K562 (cell line): Measurements from ENCODE around the gene LAPTM5. TPM values are rescaled to one million over a fixed set of nuclear protein-coding genes. Genes with fewer than 3 reads are reported as not detected.

Source experiments
- ARHGAP35 ChIP-seq: fragments of 450-650 bp; IDR thresholded peaks from 2 replicates; pipeline ENCODE4 v1.6.1; 2018; ENCODE audit not compliant: partially characterized antibody
- BACH1 ChIP-seq: fragments of 200-800 bp; sonication (Bioruptor generic); IDR thresholded peaks from 2 replicates; pipeline ENCODE4 v1.6.1; 2016; ENCODE audit warnings: missing genetic modification characterization, missing compliant biosample characterization
- CBFB ChIP-seq: sonication (generic); formaldehyde crosslinking; IDR thresholded peaks from 2 replicates; pipeline ENCODE4 v1.4.0; 2020; ENCODE audit warnings: mild to moderate bottlenecking, missing genetic modification reagents
- CCAR2 ChIP-seq: fragments of 200-400 bp; formaldehyde crosslinking; IDR thresholded peaks from 2 replicates; pipeline ENCODE4 v1.6.1; 2017; ENCODE audit warnings: mild to moderate bottlenecking, low read depth, low read length
- CCNT2 ChIP-seq: IDR thresholded peaks from 2 replicates; pipeline ENCODE4 v1.6.1; 2011; ENCODE audit warnings: borderline replicate concordance, low read depth, mild to moderate bottlenecking, moderate library complexity, mixed read lengths, low read length; ENCODE audit not compliant: insufficient read length; ENCODE audit errors: extremely low read depth
- DDX20 ChIP-seq: fragments of 450-650 bp; IDR thresholded peaks from 2 replicates; pipeline ENCODE4 v1.6.1; 2016; ENCODE audit warnings: missing genetic modification characterization, low read depth, mild to moderate bottlenecking, missing compliant biosample characterization, moderate library complexity
- MEF2D ChIP-seq: conservative IDR thresholded peaks from 2 replicates; pipeline ENCODE4 v1.6.1; 2016; ENCODE audit warnings: low read depth, missing genetic modification characterization, missing compliant biosample characterization
- MTA2 ChIP-seq: fragments of 450-650 bp; IDR thresholded peaks from 2 replicates; pipeline ENCODE4 v1.6.1; 2016; ENCODE audit warnings: low read depth
- PTRF ChIP-seq: fragments of 450-650 bp; IDR thresholded peaks from 2 replicates; pipeline ENCODE4 v1.6.1; 2016; ENCODE audit warnings: mild to moderate bottlenecking, missing genetic modification characterization, missing compliant biosample characterization
- SPI1 ChIP-seq: IDR thresholded peaks from 2 replicates; pipeline ENCODE4 v1.6.1; 2011; ENCODE audit warnings: low read depth, low read length, control low read depth, borderline replicate concordance
- TSC22D4 ChIP-seq: fragments of 450-650 bp; IDR thresholded peaks from 2 replicates; pipeline ENCODE4 v1.6.1; 2016; ENCODE audit warnings: missing genetic modification characterization, missing biosample characterization, control low read depth
- ZNF124 ChIP-seq: sonication (generic); formaldehyde crosslinking; IDR thresholded peaks from 2 replicates; pipeline ENCODE4 v1.8.1; 2022; ENCODE audit warnings: missing genetic modification reagents
- ZNF217 ChIP-seq: sonication (generic); formaldehyde crosslinking; IDR thresholded peaks from 2 replicates; pipeline ENCODE4 v1.8.0; 2022; ENCODE audit warnings: mild to moderate bottlenecking, missing genetic modification reagents
- ZNF444 ChIP-seq: fragments of 250-450 bp; sonication (Bioruptor Pico); IDR thresholded peaks from 2 replicates; pipeline ENCODE4 v1.4.0; 2020; ENCODE audit warnings: mild to moderate bottlenecking, moderate library complexity
- ZNF785 ChIP-seq: fragments of 250-450 bp; sonication (Bioruptor Pico); IDR thresholded peaks from 2 replicates; pipeline ENCODE4 v1.4.0; 2020; ENCODE audit warnings: mild to moderate bottlenecking
- ZNF79 ChIP-seq: fragments of 250-450 bp; sonication (Bioruptor Pico); IDR thresholded peaks from 2 replicates; pipeline ENCODE4 v1.4.0; 2020; ENCODE audit warnings: low read depth, mild to moderate bottlenecking, moderate library complexity
- polyA plus RNA-seq, 8 experiments: library from polyadenylated mRNA; depleted of rRNA in 4 of 8; stranded (reverse) in 5 of 8; unstranded in 3 of 8; fragments of >200 nt; fragmentation: Nextera tagmentation in 2 of 8; fragmentation: Illumina TruSeq in 1 of 8; extraction: Ambion mirVana in 2 of 8; extraction: Trizol in 1 of 8; gene quantifications; 2 replicates each; pipeline versions ENCODE4 v1.2.1 to v1.2.3, GENCODE V29; 2011 to 2014; ENCODE audit warnings: inconsistent platforms in 1 of 8, missing spikeins in 1 of 8
- total RNA-seq, 7 experiments: library from RNA; depleted of rRNA in 6 of 7; stranded (reverse); fragments of >200 nt in 6 of 7; fragmentation: Illumina TruSeq in 2 of 7; extraction: Trizol in 2 of 7; gene quantifications; 2 replicates each; pipeline versions ENCODE4 v1.2.1 to v1.2.3, GENCODE V29; 2011 to 2021; ENCODE audit warnings: low replicate concordance in 1 of 7
- TF ChIP-seq, protein P1 (sequence below): IDR thresholded peaks from 2 replicates; pipeline ENCODE4 v1.6.1; 2012; ENCODE audit warnings: low read depth, low read length, improper control_type of control experiment, borderline replicate concordance
- TF ChIP-seq, protein P2 (sequence below): sonication (generic); formaldehyde crosslinking; IDR thresholded peaks from 2 replicates; pipeline ENCODE4 v1.8.0; 2022; ENCODE audit warnings: mild to moderate bottlenecking, low read depth, missing genetic modification reagents
- TF ChIP-seq, protein P3 (sequence below): IDR thresholded peaks from 2 replicates; pipeline ENCODE4 v1.6.1; 2011; ENCODE audit not compliant: insufficient read length; ENCODE audit errors: extremely low read depth
- TF ChIP-seq, protein P4 (sequence below): fragments of 250-450 bp; sonication (Bioruptor Pico); IDR thresholded peaks from 2 replicates; pipeline ENCODE4 v1.4.0; 2020
- TF ChIP-seq, protein P5 (sequence below): fragments of 250-450 bp; sonication (Bioruptor Pico); IDR thresholded peaks from 2 replicates; pipeline ENCODE4 v1.8.0; 2022; ENCODE audit warnings: moderate library complexity, mild to moderate bottlenecking, inconsistent platforms
- TF ChIP-seq, protein P6 (sequence below), 3 experiments: fragments of 200-800 bp in 1 of 3; sonication (Bioruptor generic) in 1 of 3; sonication (generic) in 1 of 3; formaldehyde crosslinking in 1 of 3; IDR thresholded peaks; 2 replicates each; pipeline versions ENCODE4 v1.6.1 to v1.8.0; 2016 to 2022; ENCODE audit warnings: mild to moderate bottlenecking in 2 of 3, missing compliant biosample characterization in 2 of 3, missing genetic modification characterization in 2 of 3, missing genetic modification reagents in 1 of 3

The LAPTM5 gene
- total and polyA plus RNA-seq, 9 of the 15 experiments (the other 6 are each of a cell fraction or from before 2014, with no cell fraction given) = 2.4 to 47.3 (median 20.3) TPM

DNA sequence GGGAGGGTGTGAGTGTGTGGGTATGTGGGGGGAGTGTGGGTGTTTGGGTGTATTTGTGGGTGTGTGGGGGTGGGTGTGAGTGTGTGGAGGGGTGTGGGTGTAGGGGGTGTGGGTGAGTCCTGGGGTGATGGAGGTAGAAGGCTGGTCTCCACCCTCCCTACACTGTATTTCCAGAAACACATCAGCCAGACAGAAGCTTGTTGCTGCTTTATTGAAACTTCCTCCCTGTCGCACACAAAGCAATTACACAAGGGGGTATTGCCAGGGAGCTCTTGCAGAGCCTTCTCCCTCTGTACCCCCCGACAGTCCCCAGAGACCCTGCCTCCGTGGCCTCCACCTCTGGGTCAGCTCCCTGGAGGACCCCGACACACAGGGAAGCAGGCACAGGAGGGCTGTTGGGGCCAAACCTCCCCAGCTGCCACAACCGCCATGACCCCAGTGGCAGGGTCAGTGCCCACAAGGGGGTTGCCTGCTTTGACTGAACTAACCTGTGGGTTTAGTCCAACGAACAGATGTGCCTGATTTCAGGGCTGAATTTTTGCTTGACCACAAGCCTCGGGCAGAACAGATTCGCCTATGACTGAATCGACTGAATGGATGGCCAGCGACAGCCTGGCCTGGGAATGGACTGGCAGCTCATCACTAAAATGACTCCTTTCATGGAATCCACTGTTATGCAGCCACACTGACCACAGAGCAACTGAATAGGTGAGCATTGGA, 25.1 kb downstream of the LAPTM5 start (continued):
- TF ChIP-seq ZNF217 (CRISPR knock-in tag) (no peak), CCNT2 (no peak), MTA2 (no peak), DDX20 (tag) (no peak), ZNF79 (0 out of 2 replicates have a peak, but pooled peaks have one; percentile 22), TSC22D4 (tag) (no peak), CBFB (CRISPR knock-in tag) (no peak), ZNF124 (CRISPR knock-in tag) (no peak), ARHGAP35 (no peak), BACH1 (peak; percentile 26; the same call in 1 of the 2 replicates), CCAR2 (no peak), ZNF785 (CRISPR knock-in tag) (no peak), SPI1 (peak; percentile 33; the same call in 1 of the 2 replicates), PTRF (tag) (no peak), ZNF444 (CRISPR knock-in tag) (no peak), MEF2D (tag) (no peak)
- TF ChIP-seq, protein P1, sequence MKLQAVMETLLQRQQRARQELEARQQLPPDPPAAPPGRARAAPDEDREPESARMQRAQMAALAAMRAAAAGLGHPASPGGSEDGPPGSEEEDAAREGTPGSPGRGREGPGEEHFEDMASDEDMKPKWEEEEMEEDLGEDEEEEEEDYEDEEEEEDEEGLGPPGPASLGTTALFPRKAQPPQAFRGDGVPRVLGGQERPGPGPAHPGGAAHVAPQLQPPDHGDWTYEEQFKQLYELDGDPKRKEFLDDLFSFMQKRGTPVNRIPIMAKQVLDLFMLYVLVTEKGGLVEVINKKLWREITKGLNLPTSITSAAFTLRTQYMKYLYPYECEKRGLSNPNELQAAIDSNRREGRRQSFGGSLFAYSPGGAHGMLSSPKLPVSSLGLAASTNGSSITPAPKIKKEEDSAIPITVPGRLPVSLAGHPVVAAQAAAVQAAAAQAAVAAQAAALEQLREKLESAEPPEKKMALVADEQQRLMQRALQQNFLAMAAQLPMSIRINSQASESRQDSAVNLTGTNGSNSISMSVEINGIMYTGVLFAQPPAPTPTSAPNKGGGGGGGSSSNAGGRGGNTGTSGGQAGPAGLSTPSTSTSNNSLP = no peak
- TF ChIP-seq, protein P2, sequence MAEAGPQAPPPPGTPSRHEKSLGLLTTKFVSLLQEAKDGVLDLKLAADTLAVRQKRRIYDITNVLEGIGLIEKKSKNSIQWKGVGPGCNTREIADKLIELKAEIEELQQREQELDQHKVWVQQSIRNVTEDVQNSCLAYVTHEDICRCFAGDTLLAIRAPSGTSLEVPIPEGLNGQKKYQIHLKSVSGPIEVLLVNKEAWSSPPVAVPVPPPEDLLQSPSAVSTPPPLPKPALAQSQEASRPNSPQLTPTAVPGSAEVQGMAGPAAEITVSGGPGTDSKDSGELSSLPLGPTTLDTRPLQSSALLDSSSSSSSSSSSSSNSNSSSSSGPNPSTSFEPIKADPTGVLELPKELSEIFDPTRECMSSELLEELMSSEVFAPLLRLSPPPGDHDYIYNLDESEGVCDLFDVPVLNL (CRISPR knock-in tag) = no peak
- TF ChIP-seq, protein P3, sequence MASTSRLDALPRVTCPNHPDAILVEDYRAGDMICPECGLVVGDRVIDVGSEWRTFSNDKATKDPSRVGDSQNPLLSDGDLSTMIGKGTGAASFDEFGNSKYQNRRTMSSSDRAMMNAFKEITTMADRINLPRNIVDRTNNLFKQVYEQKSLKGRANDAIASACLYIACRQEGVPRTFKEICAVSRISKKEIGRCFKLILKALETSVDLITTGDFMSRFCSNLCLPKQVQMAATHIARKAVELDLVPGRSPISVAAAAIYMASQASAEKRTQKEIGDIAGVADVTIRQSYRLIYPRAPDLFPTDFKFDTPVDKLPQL = no peak
- TF ChIP-seq, protein P4, sequence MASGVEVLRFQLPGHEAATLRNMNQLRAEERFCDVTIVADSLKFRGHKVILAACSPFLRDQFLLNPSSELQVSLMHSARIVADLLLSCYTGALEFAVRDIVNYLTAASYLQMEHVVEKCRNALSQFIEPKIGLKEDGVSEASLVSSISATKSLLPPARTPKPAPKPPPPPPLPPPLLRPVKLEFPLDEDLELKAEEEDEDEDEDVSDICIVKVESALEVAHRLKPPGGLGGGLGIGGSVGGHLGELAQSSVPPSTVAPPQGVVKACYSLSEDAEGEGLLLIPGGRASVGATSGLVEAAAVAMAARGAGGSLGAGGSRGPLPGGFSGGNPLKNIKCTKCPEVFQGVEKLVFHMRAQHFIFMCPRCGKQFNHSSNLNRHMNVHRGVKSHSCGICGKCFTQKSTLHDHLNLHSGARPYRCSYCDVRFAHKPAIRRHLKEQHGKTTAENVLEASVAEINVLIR (CRISPR knock-in tag) = 0 out of 2 replicates have a peak, but pooled peaks have one; percentile 18
- TF ChIP-seq, protein P5, sequence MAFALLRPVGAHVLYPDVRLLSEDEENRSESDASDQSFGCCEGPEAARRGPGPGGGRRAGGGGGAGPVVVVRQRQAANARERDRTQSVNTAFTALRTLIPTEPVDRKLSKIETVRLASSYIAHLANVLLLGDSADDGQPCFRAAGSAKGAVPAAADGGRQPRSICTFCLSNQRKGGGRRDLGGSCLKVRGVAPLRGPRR (CRISPR knock-in tag) = no peak
- TF ChIP-seq, protein P6, sequence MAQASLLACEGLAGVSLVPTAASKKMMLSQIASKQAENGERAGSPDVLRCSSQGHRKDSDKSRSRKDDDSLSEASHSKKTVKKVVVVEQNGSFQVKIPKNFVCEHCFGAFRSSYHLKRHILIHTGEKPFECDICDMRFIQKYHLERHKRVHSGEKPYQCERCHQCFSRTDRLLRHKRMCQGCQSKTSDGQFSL (CRISPR knock-in tag; IDR thresholded peaks at IDR 0.05) = no peak; the same call in 1 of the 2 replicates
- TF ChIP-seq, protein P6 (tag; IDR thresholded peaks at IDR 0.05) = no peak
